A549 (cell line): ENCODE measurements around the gene FANCM. TPM values are rescaled to one million over a fixed set of nuclear protein-coding genes. Genes with fewer than 3 reads are reported as not detected.

Experiments
- ATAC-seq, 2 experiments: fragments of 200-7000 bp in 1 of 2; fragments of >200 bp in 1 of 2; cut with Nextera tagmentation in 1 of 2; cut with Tn5 transposase in 1 of 2; 3 replicates each; pipeline versions ENCODE4 v1.8.0 to v1.9.1; 2018 to 2020; ENCODE audit warnings: mild to moderate bottlenecking in 1 of 2, moderate library complexity in 1 of 2
- CTCF ChIA-PET: fragments of 300-600 bp; sonication (Branson Sonifier 250); formaldehyde crosslinking; extraction: SDS; loops from one replicate; lab custom pipeline; 2021; ENCODE audit warnings: antibody characterized with exemption, inconsistent platforms; lab: Yijun Ruan, JAX
- POLR2A ChIA-PET: fragments of 350-600 bp; formaldehyde crosslinking; extraction: SDS; loops from one replicate; lab custom pipeline; 2021; ENCODE audit warnings: antibody characterized with exemption, inconsistent platforms; lab: Yijun Ruan, JAX
- DNase-seq, 2 experiments: peaks; one replicate each; pipeline versions ENCODE4 v3.0.0 to v3.0.0-alpha.2; 2011 to 2016; ENCODE audit warnings: low read depth in 1 of 2, low spot score in 1 of 2
- FAIRE-seq: peaks from 2 replicates; lab custom pipeline; 2011; peaks lifted over from hg19 to GRCh38; lab: Jason Lieb, UNC
- H3K27ac ChIP-seq, 2 experiments: fragments of >200 bp; sonication (Bioruptor Twin); formaldehyde crosslinking; 3 replicates each; pipeline ENCODE4 v1.5.1; 2016 to 2017
- H3K4me1 ChIP-seq: fragments of >200 bp; sonication (Bioruptor Twin); formaldehyde crosslinking; 3 replicates; pipeline ENCODE4 v1.6.1; 2016
- H3K4me2 ChIP-seq: fragments of >200 bp; sonication (Bioruptor Twin); formaldehyde crosslinking; 3 replicates; pipeline ENCODE4 v1.6.1; 2016
- H3K4me3 ChIP-seq: fragments of >200 bp; sonication (Bioruptor Twin); formaldehyde crosslinking; 3 replicates; pipeline ENCODE4 v1.5.1; 2016
- H3K9me3 ChIP-seq: fragments of >200 bp; sonication (Bioruptor Twin); formaldehyde crosslinking; 3 replicates; pipeline ENCODE4 v1.6.1; 2016
- BHLHE40 ChIP-seq: IDR thresholded peaks from 2 replicates; pipeline ENCODE4 v1.6.1; 2012; ENCODE audit warnings: low read depth, low read length, inconsistent platforms
- CBX8 ChIP-seq: fragments of 200-600 bp; sonication (generic); IDR thresholded peaks from 2 replicates; pipeline ENCODE4 v1.6.1; 2016
- CEBPB ChIP-seq, 2 experiments: fragments of >200 bp in 1 of 2; sonication (Bioruptor Twin) in 1 of 2; formaldehyde crosslinking in 1 of 2; IDR thresholded peaks; 2 replicates each; pipeline ENCODE4 v1.6.1; 2012 to 2016
- CHD2 ChIP-seq: fragments of 150-350 bp; IDR thresholded peaks from 2 replicates; pipeline ENCODE4 v1.6.1; 2014; ENCODE audit warnings: low read length; ENCODE audit not compliant: partially characterized antibody
- E2F6 ChIP-seq: IDR thresholded peaks from 2 replicates; pipeline ENCODE4 v1.6.1; 2012; ENCODE audit warnings: low read depth, borderline replicate concordance
- FOSB ChIP-seq: fragments of 250-450 bp; sonication (Bioruptor Pico); IDR thresholded peaks from 2 replicates; pipeline ENCODE4 v1.5.0; 2020; ENCODE audit warnings: mild to moderate bottlenecking, moderate library complexity
- FOXS1 ChIP-seq: fragments of 250-450 bp; sonication (Bioruptor Pico); IDR thresholded peaks from 2 replicates; pipeline ENCODE4 v1.5.0; 2020; ENCODE audit warnings: mild to moderate bottlenecking, moderate library complexity
- GATA3 ChIP-seq: IDR thresholded peaks from 2 replicates; pipeline ENCODE4 v1.6.1; 2012; ENCODE audit warnings: borderline replicate concordance
- HDAC2 ChIP-seq: fragments of 200-600 bp; sonication (generic); IDR thresholded peaks from 2 replicates; pipeline ENCODE4 v1.6.1; 2016
- HEYL ChIP-seq: fragments of 250-450 bp; sonication (Bioruptor Pico); IDR thresholded peaks from 2 replicates; pipeline ENCODE4 v1.8.0; 2021; ENCODE audit warnings: mild to moderate bottlenecking, moderate library complexity
- HMGXB4 ChIP-seq: fragments of 250-450 bp; sonication (Bioruptor Pico); IDR thresholded peaks from 2 replicates; pipeline ENCODE4 v1.5.0; 2021; ENCODE audit warnings: mild to moderate bottlenecking, moderate library complexity, borderline replicate concordance
- HOXA7 ChIP-seq: fragments of 250-450 bp; sonication (Bioruptor Pico); IDR thresholded peaks from 2 replicates; pipeline ENCODE4 v1.5.0; 2020; ENCODE audit warnings: mild to moderate bottlenecking, moderate library complexity
- HOXB13 ChIP-seq: fragments of 250-450 bp; sonication (Bioruptor Pico); IDR thresholded peaks from 2 replicates; pipeline ENCODE4 v1.5.0; 2020; ENCODE audit warnings: low read depth, mild to moderate bottlenecking, moderate library complexity
- HOXB5 ChIP-seq: fragments of 250-450 bp; sonication (Bioruptor Pico); IDR thresholded peaks from 2 replicates; pipeline ENCODE4 v1.5.0; 2020; ENCODE audit warnings: mild to moderate bottlenecking, moderate library complexity
- JUN ChIP-seq, 2 experiments: fragments of >200 bp; sonication (Bioruptor Twin); formaldehyde crosslinking; IDR thresholded peaks; 2 replicates in 1 of 2; 3 replicates in 1 of 2; pipeline ENCODE4 v1.6.1; 2016 to 2017
- MAFK ChIP-seq: fragments of 450-650 bp; IDR thresholded peaks from 2 replicates; pipeline ENCODE4 v1.6.1; 2014; ENCODE audit not compliant: partially characterized antibody
- MYC ChIP-seq: IDR thresholded peaks from 2 replicates; pipeline ENCODE4 v1.6.1; 2012; ENCODE audit warnings: mild to moderate bottlenecking, inconsistent platforms, low read length, improper control_type of control experiment, borderline replicate concordance
- NFE2L2 ChIP-seq: fragments of 150-350 bp; conservative IDR thresholded peaks from 2 replicates; pipeline ENCODE4 v1.6.1; 2014; ENCODE audit warnings: low read length
- PBX3 ChIP-seq: IDR thresholded peaks from 2 replicates; pipeline ENCODE4 v1.6.1; 2012
- PHF8 ChIP-seq: fragments of 200-600 bp; sonication (generic); IDR thresholded peaks from 2 replicates; pipeline ENCODE4 v1.6.1; 2016; ENCODE audit warnings: low read depth, mild to moderate bottlenecking, antibody characterized with exemption, moderate library complexity, borderline replicate concordance
- POLR2A ChIP-seq: IDR thresholded peaks from 2 replicates; pipeline ENCODE4 v1.6.1; 2012; ENCODE audit warnings: mild to moderate bottlenecking, low read length
- RARB ChIP-seq: fragments of 250-450 bp; sonication (Bioruptor Pico); IDR thresholded peaks from 2 replicates; pipeline ENCODE4 v1.8.0; 2021; ENCODE audit warnings: mild to moderate bottlenecking, moderate library complexity
- REST ChIP-seq: fragments of 200-600 bp; sonication (generic); IDR thresholded peaks from 2 replicates; pipeline ENCODE4 v1.6.1; 2016; ENCODE audit warnings: antibody characterized with exemption, mild to moderate bottlenecking, moderate library complexity
- RFX5 ChIP-seq: fragments of 450-650 bp; IDR thresholded peaks from 2 replicates; pipeline ENCODE4 v1.7.1; 2014; ENCODE audit warnings: antibody characterized with exemption, mild to moderate bottlenecking, moderate library complexity
- RNF2 ChIP-seq: fragments of 200-600 bp; sonication (generic); IDR thresholded peaks from 2 replicates; pipeline ENCODE4 v1.6.1; 2016; ENCODE audit warnings: low read depth, mild to moderate bottlenecking, antibody characterized with exemption, moderate library complexity, borderline replicate concordance
- SMC3 ChIP-seq: fragments of >200 bp; sonication (Bioruptor Twin); formaldehyde crosslinking; IDR thresholded peaks from 3 replicates; pipeline ENCODE4 v1.6.1; 2018; ENCODE audit warnings: inconsistent platforms
- SREBF2 ChIP-seq: fragments of 450-650 bp; IDR thresholded peaks from 2 replicates; pipeline ENCODE4 v1.6.1; 2014; ENCODE audit warnings: mild to moderate bottlenecking, moderate library complexity
- TP53 ChIP-seq: fragments of 250-450 bp; sonication (Bioruptor Pico); IDR thresholded peaks from 2 replicates; pipeline ENCODE4 v1.5.0; 2021; ENCODE audit warnings: mild to moderate bottlenecking, moderate library complexity
- ZC3H11A ChIP-seq: fragments of 450-650 bp; IDR thresholded peaks from 2 replicates; pipeline ENCODE4 v1.6.1; 2014; ENCODE audit warnings: antibody characterized with exemption, mild to moderate bottlenecking
- ZNF302 ChIP-seq: fragments of 250-450 bp; sonication (Bioruptor Pico); IDR thresholded peaks from 2 replicates; pipeline ENCODE4 v1.9.0; 2021; ENCODE audit warnings: inconsistent platforms, mild to moderate bottlenecking, moderate library complexity
- ZSCAN20 ChIP-seq: fragments of 250-450 bp; sonication (Bioruptor Pico); IDR thresholded peaks from 2 replicates; pipeline ENCODE4 v1.8.0; 2022; ENCODE audit warnings: mild to moderate bottlenecking, moderate library complexity
- WGBS: methylation state at CpG from one replicate; pipeline ENCODE4 v1.1.6; 2017; ENCODE audit errors: missing lambda C conversion rate; 5-methylcytosine and 5-hydroxymethylcytosine counted together
- polyA plus RNA-seq, 4 experiments: library from polyadenylated mRNA; depleted of rRNA in 3 of 4; stranded (reverse); fragments of >200 nt; fragmentation: RNase III in 1 of 4; extraction: RNeasy Plus Mini Kit Qiagen cat#74134 plus additional on column Dnase treatment in 1 of 4; gene quantifications; 2 replicates in 3 of 4; 3 replicates in 1 of 4; pipeline ENCODE4 v1.2.3, GENCODE V29; 2011 to 2017

Gene FANCM
- polyA plus RNA-seq, 2 of the 4 experiments (the other 2 are of a cell fraction), result 7.0 to 8.8 TPM

GRCh38 chr14:45096218-45096617 is 39.5 kb upstream of the FANCM start:
- ChIA-PET CTCF (interaction anchor here (0.6 to 0.7 kb wide), 3 partner anchors 22 to 117 kb away, joined by 3 read pairs; no protein-coding TSS in a partner anchor), POLR2A (no interaction called here)
- 85% methylated on average over 4 of the region's 4 CpGs for WGBS
- H3K9me3 ChIP-seq, result no peaks in the 10 kb centered on the region
- no peak overlapping the region for H3K4me3 ChIP-seq
- DNase-seq (no peak), ATAC-seq (no peak), FAIRE-seq (no peak)
- TF ChIP-seq BHLHE40 (no peak), POLR2A (no peak), HMGXB4 (no peak), FOXS1 (CRISPR knock-in tag) (no peak), HOXB5 (CRISPR knock-in tag) (no peak), RARB (CRISPR knock-in tag) (no peak), E2F6 (no peak), JUN (IDR thresholded peaks at IDR 0.05) (no peak), CBX8 (no peak), PHF8 (no peak), GATA3 (no peak), REST (no peak), ZC3H11A (no peak)
- H3K4me2 ChIP-seq, result no peak overlapping the region
- peaks cover 8% of the 10 kb centered on the region for H3K4me1 ChIP-seq
- H3K27ac ChIP-seq, result no peak overlapping the region

- no peaks in the 10 kb centered on the region for H3K4me1 ChIP-seq
- ChIA-PET POLR2A (no interaction called here), CTCF (no interaction called here)
- FAIRE-seq (no peak), DNase-seq (no peak), ATAC-seq (no peak)
- no peak overlapping the region for H3K27ac ChIP-seq
- no peak overlapping the region for H3K4me2 ChIP-seq
- H3K4me3 ChIP-seq, result no peak overlapping the region
- no peak for TF ChIP-seq MYC
- H3K9me3 ChIP-seq, result no peaks in the 10 kb centered on the region
Observed at GRCh38 chr14:45103806-45104205, 31.9 kb upstream of the FANCM start.

- no peak overlapping the region for H3K27ac ChIP-seq
- ATAC-seq, result no peak
- H3K4me3 ChIP-seq, result no peak overlapping the region
- no peaks in the 10 kb centered on the region for H3K9me3 ChIP-seq
- 87% methylated on average over 1 of the region's 1 CpG for WGBS
- no peaks in the 10 kb centered on the region for H3K4me1 ChIP-seq
- no peak for TF ChIP-seq NFE2L2
- TF ChIP-seq SREBF2, result no peak
- TF ChIP-seq HOXB13, result no peak
- no peak for TF ChIP-seq RFX5
- no peak for TF ChIP-seq TP53
- TF ChIP-seq RNF2, result no peak
- no peak for TF ChIP-seq SMC3
- TF ChIP-seq MAFK, result no peak
- TF ChIP-seq HEYL, result no peak
- no peak for TF ChIP-seq CHD2
- TF ChIP-seq FOSB, result no peak
- TF ChIP-seq POLR2A, result no peak
- TF ChIP-seq PHF8, result no peak
- TF ChIP-seq ZNF302 (CRISPR knock-in tag), result no peak
- no peak for TF ChIP-seq ZSCAN20
- TF ChIP-seq HDAC2, result no peak
- TF ChIP-seq CEBPB (IDR thresholded peaks at IDR 0.05), result no peak
- TF ChIP-seq HOXA7, result no peak
- no peak for TF ChIP-seq PBX3
- no peak for FAIRE-seq
- CTCF ChIA-PET, result no interaction called here
- DNase-seq, result no peak
- POLR2A ChIA-PET, result interaction anchor here (1.0 kb wide), 1 partner anchor 9 kb away, joined by 3 read pairs; no protein-coding TSS in a partner anchor
- no peak overlapping the region for H3K4me2 ChIP-seq
Observed at GRCh38 chr14:45104561-45104960, 31.2 kb upstream of the FANCM start.
